ENCODE data around the gene ZNF22.
A peak's percentile ranks its signal among the peaks of the same experiment; 100 is the strongest.
"Not testable (repeated sequence)": the region's sequence is repeated elsewhere in the genome, so short reads cannot be mapped to it uniquely, and the experiment has no call there.

Gene ZNF22

DNA sequence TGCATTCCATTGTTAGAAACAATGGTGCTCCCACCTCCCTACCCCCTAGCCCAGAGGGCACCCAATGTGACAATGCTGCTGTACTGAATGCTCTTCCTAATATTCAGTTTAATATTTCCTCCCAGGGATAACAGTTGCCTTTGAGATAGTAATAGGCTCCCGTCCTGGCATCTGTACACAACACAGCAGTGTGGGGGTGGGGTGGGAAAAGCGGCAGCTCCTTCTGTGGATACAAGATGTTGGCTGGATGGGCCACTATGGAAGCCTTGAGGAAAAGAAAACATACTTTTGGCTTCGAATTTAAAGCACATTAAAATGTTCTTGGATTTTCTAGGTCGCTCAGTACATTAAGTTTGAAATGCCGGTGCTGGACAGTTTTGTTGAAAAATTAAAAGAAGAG lies 9.2 kb upstream of the ZNF22 start:
- DNase-seq (ENCODE audit: low spot score) = no peak

DNA sequence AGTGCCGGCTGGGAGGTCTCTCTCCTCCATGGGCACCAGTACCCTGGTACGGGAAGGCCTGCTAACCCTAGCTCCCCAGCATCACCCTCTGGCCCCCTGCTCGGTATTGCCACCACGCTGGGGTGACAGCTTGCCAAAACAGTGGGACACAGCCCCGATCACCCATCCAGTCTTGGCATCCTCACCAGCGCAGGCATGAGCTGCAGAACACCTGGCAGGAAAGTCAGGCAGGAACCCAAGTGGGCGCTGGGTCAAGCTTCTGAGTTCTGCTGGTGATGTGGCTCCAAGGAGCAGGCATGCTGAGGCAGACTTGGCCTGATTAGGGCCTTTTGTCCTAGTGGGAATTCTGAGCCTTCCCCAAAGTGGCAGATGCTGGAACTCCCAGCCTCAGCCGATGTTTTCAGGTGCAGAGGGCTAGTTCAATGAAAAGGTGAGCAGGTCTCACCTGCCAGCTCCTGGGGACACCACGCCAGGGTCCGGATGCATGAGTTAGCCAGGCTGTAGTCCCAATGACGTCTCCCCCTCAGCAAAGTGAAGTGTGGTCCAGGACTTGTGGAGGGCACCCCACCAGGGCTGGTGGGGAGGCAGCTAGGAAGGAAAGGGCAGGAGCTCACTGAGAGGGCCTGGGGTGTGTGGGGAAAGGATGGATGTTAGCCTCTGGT lies 8.5 kb upstream of the ZNF22 start:
- no peak for DNase-seq (ENCODE audit: low spot score)

DNA sequence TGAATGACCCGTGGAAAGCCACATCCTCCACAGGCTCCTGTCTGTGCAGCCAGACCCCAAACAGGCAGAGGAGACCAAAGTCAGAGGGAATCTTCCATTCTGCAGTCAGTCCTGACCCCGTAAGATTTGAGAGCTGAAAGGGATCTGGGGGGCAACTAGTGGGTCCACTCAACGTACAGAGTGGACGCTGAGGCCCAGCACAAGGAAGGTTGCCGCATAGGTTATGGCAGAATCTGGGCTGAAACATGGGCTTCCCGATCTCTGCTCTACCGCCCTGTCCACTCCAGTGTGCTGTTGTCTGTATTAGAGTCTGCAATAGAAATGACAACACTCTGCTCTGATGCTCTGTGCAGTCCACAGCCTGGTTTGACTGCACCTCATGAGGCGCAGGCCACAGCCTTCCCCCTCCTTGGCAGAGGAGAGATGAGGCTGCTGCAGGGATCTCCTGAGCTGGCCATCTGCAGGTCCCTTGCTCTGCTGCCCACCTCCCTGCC lies 7.9 kb upstream of the ZNF22 start:
- no peak for DNase-seq (ENCODE audit: low spot score)

DNA sequence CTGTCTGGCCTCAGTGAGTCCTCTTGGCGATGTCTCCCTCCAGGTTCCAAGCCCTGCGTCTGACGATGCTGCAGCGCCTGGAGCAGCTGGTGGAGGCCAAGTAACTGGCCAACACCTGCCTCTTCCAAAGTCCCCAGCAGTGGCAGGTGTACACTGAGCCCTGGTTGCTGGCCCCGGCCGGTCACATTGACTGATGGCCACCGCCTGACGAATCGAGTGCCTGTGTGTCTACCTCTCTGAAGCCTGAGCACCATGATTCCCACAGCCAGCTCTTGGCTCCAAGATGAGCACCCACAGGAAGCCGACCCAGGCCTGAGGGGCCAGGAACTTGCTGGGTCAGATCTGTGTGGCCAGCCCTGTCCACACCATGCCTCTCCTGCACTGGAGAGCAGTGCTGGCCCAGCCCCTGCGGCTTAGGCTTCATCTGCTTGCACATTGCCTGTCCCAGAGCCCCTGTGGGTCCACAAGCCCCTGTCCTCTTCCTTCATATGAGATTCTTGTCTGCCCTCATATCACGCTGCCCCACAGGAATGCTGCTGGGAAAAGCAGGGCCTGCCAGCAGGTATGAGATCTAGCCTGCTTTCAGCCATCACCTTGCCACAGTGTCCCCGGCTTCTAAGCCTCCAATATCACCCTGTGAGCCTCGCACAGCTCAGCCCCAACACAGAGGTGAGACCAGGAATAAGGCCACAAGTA lies 7.3 kb upstream of the ZNF22 start:
- DNase-seq (ENCODE audit: low spot score) = no peak

DNA sequence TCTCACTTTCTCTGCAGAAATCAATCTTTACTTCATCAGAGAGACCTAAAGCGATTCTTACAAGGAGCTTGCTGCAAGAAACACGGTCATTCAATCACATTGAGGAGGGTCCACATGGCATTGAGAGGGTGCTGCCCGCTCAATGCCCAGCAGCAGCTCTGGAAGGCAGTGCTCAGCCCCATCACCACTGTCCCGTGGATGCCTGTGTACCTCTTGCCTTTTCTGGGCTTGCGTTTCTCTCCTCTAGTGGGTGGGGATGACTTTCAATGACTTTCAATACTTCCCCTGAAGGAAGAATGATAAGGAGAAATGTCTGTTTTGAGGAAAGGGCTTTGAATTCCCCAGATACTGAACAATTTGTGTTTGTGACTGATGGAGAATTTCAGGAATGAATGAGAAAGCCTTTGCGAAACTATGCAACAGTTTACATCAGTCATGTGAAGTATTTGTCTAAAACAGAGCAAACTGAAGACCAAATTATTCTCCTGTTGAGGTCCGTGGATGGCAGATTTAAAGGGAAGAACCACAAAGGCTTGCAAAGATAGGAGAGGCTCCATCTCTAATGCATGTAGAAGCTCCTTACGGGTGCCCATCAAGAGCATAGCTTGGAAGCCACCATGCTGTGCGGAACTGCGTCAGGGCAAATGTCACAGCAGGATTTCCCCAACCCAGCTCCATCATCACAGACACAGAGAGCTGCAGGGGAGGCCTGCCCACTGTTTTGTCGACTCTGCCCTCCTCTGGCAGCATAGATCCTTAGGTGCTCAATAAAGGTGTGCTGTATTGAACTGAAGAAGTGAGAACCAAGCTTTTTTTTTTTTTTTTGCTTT lies 6.6 kb upstream of the ZNF22 start:
- no peak for DNase-seq (ENCODE audit: low spot score)

DNA sequence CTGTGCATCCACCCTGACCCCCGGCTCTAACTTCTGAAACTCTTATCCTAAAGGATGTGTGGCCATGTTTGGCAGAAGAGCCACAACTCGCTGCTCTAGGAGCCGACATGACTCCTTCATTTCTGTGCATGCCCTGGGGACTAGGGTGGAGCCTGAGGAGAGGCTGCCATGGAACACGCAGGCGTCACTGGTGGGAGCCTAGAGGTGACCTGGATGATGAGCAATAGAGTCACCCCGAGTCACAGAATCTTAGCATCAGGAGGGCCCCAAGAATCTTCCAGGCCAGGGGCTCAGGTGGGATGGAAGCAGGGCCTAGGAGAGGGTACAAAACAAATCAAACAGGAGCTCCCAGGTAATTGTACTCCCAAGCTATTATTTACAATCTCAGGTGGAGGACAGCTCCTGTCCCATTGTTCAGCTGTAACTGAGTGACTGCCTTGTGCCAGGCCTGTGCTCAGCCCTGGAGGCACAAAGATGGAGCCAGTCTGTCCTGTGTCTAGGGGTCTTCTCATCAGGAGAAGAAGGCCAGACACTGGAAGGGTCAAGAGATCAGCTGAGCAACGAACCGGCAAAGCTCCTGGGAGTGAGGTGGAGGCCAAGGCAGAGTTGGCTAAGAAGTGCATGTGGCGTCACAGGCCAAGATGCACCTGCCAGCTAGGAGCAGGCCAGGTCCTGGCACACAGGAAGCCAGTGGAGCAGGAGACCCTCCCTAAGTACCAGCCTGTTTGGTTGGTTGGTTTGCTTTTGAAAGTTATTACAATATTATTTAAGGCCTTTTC lies 5.8 kb upstream of the ZNF22 start:
- no peak for DNase-seq (ENCODE audit: low spot score)

DNA sequence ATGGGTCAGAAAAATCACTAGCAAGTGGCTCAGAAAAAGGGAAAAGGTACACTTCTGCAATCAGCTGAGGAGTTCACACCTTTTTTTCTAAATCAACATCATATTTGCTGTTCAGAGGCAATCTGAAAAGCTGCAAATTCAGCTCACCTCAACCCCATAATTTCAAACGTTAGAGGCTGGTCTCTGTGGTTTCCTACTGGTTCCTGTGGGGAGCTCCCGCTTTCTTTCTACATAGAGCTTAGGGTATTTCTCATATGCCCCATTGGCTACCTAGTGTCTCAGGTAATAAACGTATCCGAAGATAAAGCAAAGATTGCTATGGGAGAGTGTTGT lies 5.2 kb upstream of the ZNF22 start:
- no peak for DNase-seq (ENCODE audit: low spot score)

DNA sequence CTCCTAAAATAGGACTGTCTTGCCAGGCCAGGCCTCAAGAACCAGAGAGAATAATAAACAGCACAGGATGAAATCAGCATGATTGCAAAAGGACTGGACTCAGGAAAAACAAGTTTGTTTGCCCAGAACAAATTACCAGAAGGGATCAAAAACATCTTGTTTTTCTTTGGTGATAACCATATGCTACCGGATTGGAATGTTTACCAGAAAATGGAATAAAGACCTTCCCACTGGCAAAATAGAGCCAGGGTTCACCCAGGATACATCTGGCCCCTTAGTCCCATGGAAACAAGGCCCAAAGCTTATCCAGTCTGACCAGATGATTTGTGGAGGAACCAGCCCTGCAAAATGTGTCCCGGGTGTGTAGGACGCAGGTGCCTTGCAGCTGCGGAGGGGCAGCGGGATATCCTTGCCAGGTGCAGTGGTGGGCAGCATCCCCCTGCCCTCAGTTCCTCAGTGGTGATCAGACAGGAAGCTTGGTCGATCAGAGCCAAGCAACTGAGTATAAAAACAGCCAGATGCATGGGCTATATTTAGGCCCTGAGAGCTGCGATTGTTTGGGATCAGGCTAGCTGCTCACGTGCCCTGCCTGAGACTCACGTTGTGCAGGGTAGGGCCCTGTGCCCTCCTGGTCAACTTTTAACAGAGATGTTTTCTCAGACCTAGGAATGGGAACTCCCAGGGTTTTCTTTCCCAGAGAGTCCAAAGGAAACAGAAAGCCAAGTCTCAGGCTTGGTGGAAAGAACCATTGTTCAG lies 4.6 kb upstream of the ZNF22 start:
- peak; percentile 53 for DNase-seq (ENCODE audit: low spot score)

DNA sequence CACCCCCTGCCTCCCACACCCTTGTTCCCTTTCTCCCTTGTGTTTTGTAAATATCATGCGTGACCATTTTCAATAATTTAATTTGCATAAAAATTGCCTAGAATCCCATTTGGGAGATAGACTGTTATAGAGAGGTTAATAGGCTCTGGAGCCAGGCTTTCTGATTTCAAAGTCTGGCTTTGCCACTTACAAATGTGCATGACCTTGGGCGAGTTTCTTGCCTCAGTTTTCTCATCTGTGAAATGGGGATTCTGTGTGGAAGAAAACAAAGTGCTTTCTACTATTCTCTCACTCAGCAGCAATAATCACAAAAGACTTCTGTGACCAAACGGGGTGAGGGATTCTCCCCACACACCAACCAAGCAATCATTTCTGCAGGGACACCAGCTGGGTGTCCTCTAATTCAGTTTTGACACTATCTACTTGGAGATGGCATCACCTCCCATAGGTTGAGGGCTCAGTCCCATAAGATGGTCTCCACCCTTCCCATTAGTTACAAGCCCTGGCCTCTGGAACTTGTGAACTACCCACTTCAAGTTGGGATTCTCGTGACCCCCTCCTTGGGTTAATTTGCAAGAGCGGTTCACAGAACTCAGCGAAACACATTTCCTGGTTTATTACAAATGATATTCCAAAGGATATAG lies 3.5 kb upstream of the ZNF22 start:
- DNase-seq (ENCODE audit: low spot score) = no peak

DNA sequence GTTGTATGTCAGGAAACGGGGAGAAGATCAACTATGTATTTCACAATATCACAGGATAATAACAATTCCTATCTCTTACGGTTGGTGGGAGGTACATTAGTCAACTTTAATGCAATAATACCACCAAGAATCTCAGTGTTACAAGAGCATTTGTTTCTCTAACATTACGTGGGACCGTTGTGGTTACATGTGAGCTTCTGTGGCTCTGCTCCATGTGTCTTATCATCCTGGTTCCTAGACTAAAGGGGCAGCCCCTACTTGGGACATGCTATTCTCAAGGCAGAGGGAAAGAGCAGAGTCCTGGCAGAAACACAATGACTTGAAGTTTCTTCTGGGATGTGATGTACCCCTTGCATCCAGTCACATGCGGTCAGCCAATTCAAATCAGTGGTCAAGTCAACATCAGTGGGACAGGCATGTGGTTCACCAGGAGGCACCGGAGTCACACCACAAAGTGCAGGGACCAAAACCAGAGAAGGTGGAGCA lies 2.5 kb upstream of the ZNF22 start:
- no peak for DNase-seq (ENCODE audit: low spot score)

DNA sequence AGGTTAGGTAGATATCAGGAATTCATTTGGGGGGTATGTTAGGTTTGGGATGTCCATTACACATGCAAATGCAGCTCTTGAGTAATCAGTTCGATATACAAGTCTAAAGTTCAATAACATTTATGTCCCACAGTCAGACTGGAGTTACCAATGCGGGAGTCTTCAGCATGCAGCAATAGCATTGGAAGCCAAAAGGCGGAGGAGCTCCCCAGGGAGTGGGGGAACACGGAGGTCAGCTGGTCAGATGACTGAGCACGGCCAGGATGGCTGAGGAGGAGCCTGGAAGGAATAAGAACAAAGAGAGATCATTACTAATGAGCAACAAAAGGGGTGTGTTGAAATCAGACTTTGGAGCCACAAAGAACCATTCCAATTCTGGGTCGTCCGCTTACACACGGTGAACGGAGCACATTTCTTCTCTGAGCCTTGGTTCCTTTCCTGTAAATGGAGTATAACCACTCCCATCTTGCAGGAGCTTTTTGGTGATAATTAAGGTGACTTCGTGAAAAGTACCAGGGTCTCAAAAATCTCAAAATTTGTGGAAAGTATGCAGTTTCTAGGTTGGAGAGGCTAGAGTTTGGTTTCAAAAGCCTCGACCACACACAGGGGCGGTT lies 478 bp upstream of the ZNF22 start:
- DNase-seq (ENCODE audit: low spot score) = no peak

DNA sequence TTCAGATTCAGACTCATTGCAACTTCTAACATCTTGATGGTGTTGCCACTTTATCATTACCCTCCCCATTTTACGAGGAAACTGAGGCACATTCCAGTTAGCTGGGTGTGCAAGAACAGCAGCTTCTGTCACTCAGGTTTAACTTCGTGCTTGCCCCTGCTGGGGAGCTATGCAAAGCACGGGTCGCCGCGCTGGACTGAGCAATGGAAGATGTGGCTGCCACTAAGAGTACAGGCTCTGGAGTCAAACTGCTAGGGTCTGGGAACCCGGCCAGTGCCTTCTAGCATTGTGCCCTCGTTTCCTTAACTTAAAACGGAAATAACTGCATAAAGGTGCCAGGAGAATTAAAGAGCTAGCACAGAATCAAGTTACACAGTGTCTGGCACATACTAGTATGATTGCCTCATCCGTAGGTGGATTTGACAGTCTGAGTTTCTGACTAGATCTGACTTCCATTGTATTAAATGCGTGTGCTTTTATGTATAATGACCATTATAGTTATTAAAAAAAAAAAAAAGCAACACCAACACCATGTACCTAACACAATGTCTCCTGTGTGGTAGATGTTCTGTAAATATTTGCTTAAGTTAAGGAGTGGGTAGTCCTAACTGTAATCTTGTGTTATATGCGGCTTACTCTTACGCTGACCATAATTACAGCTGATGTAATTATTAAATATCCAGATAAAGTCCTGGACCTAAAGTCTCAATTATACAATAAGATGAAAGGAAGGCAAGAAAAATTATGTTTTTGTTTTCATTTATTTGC lies 842 bp downstream of the ZNF22 start:
- DNase-seq (ENCODE audit: low spot score) = no peak

DNA sequence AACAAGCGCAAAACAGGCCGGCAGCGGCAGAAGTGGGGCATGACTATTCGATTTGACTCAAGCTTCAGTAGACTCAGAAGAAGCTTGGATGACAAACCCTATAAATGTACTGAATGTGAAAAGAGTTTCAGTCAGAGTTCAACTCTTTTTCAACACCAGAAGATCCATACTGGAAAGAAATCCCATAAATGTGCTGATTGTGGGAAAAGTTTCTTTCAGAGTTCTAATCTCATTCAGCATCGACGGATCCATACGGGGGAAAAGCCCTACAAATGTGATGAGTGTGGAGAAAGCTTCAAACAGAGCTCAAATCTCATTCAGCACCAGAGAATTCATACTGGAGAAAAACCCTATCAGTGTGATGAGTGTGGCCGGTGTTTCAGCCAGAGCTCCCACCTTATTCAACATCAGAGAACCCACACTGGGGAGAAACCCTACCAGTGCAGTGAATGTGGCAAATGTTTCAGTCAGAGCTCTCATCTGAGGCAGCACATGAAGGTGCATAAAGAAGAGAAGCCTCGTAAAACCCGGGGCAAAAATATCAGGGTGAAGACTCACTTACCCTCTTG lies 2.8 kb downstream of the ZNF22 start:
- DNase-seq (ENCODE audit: low spot score) = no peak

DNA sequence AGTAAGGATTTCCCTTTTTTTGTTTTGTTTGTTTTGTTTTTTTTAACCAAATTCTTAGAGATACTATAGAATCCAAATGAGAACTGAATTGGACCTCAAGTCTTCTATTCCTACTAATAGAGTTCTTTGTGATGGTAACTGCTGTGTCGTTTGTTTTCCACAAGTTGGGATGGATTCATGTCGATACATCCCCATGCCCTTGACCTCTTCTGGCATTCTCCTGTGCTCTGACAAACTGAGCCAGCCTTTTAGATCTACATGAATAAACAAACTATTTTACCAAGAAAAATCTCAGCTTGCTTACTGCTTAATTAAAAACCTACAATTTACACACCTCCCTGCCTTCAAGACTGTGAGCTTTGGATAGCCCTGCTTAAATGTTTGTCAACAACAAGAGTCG lies 3.9 kb downstream of the ZNF22 start:
- no peak for DNase-seq (ENCODE audit: low spot score)

DNA sequence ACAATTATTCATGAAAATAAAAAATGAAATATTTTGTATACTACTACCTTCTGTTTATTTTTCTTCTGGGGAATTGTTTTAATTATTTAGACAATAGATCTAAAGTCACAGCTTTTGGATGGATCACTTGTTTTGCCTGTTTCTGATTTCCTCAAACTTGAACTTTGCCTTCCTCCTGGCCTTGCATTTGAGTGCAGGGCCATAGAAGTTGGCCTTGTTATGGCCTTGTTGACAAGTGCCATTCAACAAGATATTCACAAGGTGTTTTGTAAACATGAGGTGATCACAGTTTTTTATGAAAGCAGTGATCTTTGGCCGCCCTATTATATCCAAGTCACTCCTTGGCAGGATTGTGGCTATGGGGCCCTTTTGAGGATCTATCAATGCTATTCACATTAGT lies 4.6 kb downstream of the ZNF22 start:
- no peak for DNase-seq (ENCODE audit: low spot score)

DNA sequence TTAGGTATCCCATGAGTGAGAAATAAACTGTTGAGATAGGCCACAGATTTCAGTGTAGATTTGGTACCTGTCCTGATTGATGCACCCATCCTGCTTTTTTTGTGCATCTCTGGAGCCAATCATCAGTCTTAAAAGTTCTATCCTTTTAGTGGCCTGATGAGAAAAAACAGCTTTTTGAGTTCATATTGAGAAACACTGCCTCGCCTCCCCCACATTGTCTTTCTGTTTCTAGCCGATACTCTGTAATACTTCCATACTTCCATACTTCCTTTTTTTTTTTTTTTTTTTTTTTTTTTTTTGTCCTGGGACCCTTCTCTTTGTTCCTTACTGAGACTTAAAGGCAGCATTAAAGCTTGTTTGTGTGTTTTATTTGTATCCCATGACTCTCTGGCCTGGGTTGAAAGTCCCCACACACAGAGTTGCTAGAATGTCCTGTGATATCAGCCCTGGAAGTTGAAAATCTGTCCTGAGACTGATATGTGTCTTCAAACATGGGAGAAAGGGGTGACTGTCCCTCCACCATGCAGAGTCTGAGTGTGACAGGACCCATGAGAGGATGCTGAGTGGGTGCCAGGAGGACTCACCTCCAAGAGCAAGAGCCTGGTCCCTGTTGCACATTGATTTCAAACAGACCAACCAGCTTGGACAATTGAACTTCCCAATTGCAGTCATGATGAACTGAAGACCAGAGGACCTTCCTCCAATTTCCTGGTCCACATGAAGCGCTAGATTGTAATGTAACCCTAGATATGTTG lies 5.7 kb downstream of the ZNF22 start:
- DNase-seq (ENCODE audit: low spot score) = no peak

DNA sequence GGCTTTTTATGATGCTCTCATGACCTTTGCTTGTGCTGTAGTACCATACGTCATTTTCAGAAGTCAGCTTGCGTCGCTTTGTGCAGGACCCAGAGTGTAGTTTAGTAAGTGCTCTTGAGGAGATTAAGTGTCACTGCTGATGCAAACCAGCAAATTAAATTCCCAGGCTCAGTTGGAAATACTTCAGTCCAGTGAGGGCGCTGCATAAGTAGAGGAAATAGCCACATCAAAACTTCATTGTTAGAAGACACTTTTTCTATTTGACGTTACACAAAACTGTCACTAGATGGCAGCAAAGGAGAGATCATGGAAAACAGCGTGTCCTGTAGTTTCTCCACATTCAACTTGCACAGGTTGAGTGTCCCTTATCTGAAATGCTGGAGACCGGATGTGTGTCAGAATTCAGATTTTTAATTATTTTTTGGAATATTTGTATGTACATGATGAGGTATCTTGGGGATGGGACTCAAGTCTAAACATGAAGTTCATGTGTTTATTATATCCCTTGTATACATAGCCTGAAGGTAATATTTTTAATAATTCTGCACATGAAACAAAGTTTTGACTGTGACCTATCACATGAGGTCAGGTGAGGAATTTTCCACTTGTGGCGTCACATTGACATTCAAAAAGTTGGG lies 7.9 kb downstream of the ZNF22 start:
- DNase-seq (ENCODE audit: low spot score) = peak; percentile 78

DNA sequence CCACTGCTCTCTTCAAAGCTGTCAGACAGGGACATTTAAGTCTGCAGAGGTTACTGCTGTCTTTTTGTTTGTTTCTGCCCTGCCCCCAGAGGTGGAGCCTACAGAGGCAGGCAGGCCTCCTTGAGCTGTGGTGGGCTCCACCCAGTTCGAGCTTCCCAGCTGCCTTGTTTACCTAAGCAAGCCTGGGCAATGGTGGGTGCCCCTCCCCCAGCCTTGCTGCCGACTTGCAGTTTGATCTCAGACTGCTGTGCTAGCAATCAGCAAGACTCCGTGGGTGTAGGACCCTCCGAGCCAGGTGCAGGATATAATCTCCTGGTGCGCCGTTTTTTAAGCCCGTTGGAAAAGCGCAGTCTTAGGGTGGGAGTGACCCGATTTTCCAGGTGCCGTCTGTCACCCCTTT lies 13.8 kb downstream of the ZNF22 start:
- not testable (repeated sequence) for DNase-seq (ENCODE audit: low spot score)

Measured in putamen (tissue), 1 donor.